Lung (tissue), 12 donors: ENCODE data around the gene TMCC2. TPM values are rescaled to one million over a fixed set of nuclear protein-coding genes. Genes with fewer than 3 reads are reported as not detected.

Experiments
- ATAC-seq: fragments of 200-7000 bp; cut with Tn5 transposase; one replicate; pipeline ENCODE4 v1.9.1; 2020; ENCODE audit warnings: moderate number of reproducible peaks; ENCODE audit not compliant: insufficient read depth, low FRiP score
- DNase-seq, 3 donors: peaks; one replicate each; pipeline ENCODE4 v3.0.0-alpha.2; 2013 to 2017
- H3K27ac ChIP-seq, 2 donors: one replicate each; pipeline ENCODE4 v1.5.1; 2013; ENCODE audit warnings: mild to moderate bottlenecking in 2 of 2, moderate library complexity in 2 of 2, control low read depth in 1 of 2, inconsistent platforms in 1 of 2, low read depth in 1 of 2, low read length in 1 of 2
- H3K27me3 ChIP-seq, 3 donors: one replicate each; pipeline ENCODE4 v1.5.1; 2013; ENCODE audit warnings: low read length in 2 of 3; ENCODE audit not compliant: control insufficient read depth in 3 of 3, insufficient read depth in 3 of 3
- H3K36me3 ChIP-seq, 4 donors: one replicate each; pipeline ENCODE4 v1.5.1; 2013; ENCODE audit warnings: low read length in 4 of 4, mild to moderate bottlenecking in 1 of 4, moderate library complexity in 1 of 4; ENCODE audit not compliant: control insufficient read depth in 4 of 4, insufficient read depth in 4 of 4
- H3K4me1 ChIP-seq, 5 donors: one replicate each; pipeline ENCODE4 v1.5.1; 2013; ENCODE audit warnings: low read length in 5 of 5, mild to moderate bottlenecking in 2 of 5, moderate library complexity in 1 of 5; ENCODE audit not compliant: control insufficient read depth in 5 of 5, insufficient read depth in 5 of 5
- H3K4me3 ChIP-seq: one replicate; pipeline ENCODE4 v1.5.1; 2013; ENCODE audit warnings: mild to moderate bottlenecking, control low read depth, moderate library complexity
- H3K9ac ChIP-seq, 2 donors: one replicate each; pipeline ENCODE4 v1.5.1; 2013; ENCODE audit warnings: low read length in 2 of 2, control low read depth in 1 of 2; ENCODE audit not compliant: insufficient read depth in 1 of 2
- H3K9me3 ChIP-seq, 4 donors: one replicate each; pipeline ENCODE4 v1.5.1; 2013; ENCODE audit warnings: low read length in 3 of 4, mild to moderate bottlenecking in 1 of 4, moderate library complexity in 1 of 4; ENCODE audit not compliant: control insufficient read depth in 4 of 4, insufficient read depth in 3 of 4
- WGBS, 2 donors: extraction: QIAGEN DNeasy Blood & Tissue Kit; methylation state at CpG; one replicate each; pipeline ENCODE4 v1.1.7; 2013; 5-methylcytosine and 5-hydroxymethylcytosine counted together
- polyA plus RNA-seq, 2 donors: library from polyadenylated mRNA; stranded (reverse); fragments of 200-250 nt; gene quantifications; one replicate each; pipeline ENCODE4 v1.2.1, GENCODE V29; 2013
- total RNA-seq, 2 donors: library from RNA; depleted of rRNA in 1 of 2; stranded (reverse); fragments of >200 nt in 1 of 2; gene quantifications; one replicate each; pipeline ENCODE4 v1.2.1, GENCODE V29; 2014 to 2021
- TF ChIP-seq, protein P1 (sequence below): IDR thresholded peaks from 2 replicates; pipeline ENCODE4 v1.5.1; 2012; ENCODE audit warnings: mild to moderate bottlenecking; ENCODE audit errors: control extremely low read depth, extremely low read depth
- donor health status: control.
- donor health status: control.
- donor health status: Bipolar disorder and iron deficiency.
- donor health status: healthy.
- donor health status: DM: yes; HTN: yes; CAD: no.

The TMCC2 gene
- total and polyA plus RNA-seq, 4 donors: 1.9 to 27.0 (median 2.4) TPM

- ATAC-seq (peak; percentile 93), DNase-seq (peak; percentile 94 to 95 (median 94))
- H3K9ac ChIP-seq: peak overlapping the region in 1 of 2 donors; percentile 8
- H3K36me3 ChIP-seq: no peaks in the 10 kb centered on the region
- H3K27me3 ChIP-seq: no peaks in the 10 kb centered on the region
- H3K9me3 ChIP-seq: no peaks in the 10 kb centered on the region
- TF ChIP-seq, protein P1, sequence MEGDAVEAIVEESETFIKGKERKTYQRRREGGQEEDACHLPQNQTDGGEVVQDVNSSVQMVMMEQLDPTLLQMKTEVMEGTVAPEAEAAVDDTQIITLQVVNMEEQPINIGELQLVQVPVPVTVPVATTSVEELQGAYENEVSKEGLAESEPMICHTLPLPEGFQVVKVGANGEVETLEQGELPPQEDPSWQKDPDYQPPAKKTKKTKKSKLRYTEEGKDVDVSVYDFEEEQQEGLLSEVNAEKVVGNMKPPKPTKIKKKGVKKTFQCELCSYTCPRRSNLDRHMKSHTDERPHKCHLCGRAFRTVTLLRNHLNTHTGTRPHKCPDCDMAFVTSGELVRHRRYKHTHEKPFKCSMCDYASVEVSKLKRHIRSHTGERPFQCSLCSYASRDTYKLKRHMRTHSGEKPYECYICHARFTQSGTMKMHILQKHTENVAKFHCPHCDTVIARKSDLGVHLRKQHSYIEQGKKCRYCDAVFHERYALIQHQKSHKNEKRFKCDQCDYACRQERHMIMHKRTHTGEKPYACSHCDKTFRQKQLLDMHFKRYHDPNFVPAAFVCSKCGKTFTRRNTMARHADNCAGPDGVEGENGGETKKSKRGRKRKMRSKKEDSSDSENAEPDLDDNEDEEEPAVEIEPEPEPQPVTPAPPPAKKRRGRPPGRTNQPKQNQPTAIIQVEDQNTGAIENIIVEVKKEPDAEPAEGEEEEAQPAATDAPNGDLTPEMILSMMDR: peak; percentile 98
- H3K4me3 ChIP-seq: no peak overlapping the region
- no peak overlapping the region for H3K27ac ChIP-seq
- peaks cover 0 to 15% (median 5%) of the 10 kb centered on the region in 5 donors for H3K4me1 ChIP-seq
- 35 to 47% methylated on average over 8 of the region's 8 CpGs for WGBS, 2 donors
Observed at GRCh38 chr1:205255941-205256780, 28.4 kb downstream of the TMCC2 start.

GRCh38 chr1:205256951-205257625 lies 29.3 kb downstream of the TMCC2 start:
- no peaks in the 10 kb centered on the region for H3K36me3 ChIP-seq
- ATAC-seq: no peak
- no peaks in the 10 kb centered on the region for H3K27me3 ChIP-seq
- no peaks in the 10 kb centered on the region for H3K9me3 ChIP-seq
- H3K4me1 ChIP-seq: peaks cover 0 to 21% (median 8%) of the 10 kb centered on the region in 5 donors
- TF ChIP-seq, protein P1: no peak
- no peak overlapping the region for H3K9ac ChIP-seq
- H3K4me3 ChIP-seq: no peak overlapping the region
- no peak overlapping the region for H3K27ac ChIP-seq
- 92 to 97% methylated on average over 19 of the region's 19 CpGs for WGBS, 2 donors
- no peak for DNase-seq

- no peak for ATAC-seq
Observed at GRCh38 chr1:205257735-205258134, 30.0 kb downstream of the TMCC2 start.

More at GRCh38 chr1:205257735-205258134, 30.0 kb downstream of the TMCC2 start:
- no peak overlapping the region for H3K9ac ChIP-seq
- no peaks in the 10 kb centered on the region for H3K9me3 ChIP-seq
- H3K27ac ChIP-seq: no peak overlapping the region
- WGBS, 2 donors: 83 to 91% methylated on average over 2 of the region's 2 CpGs
- no peaks in the 10 kb centered on the region for H3K27me3 ChIP-seq
- H3K4me1 ChIP-seq: peaks cover 0 to 27% (median 14%) of the 10 kb centered on the region in 5 donors
- H3K36me3 ChIP-seq: no peaks in the 10 kb centered on the region
- TF ChIP-seq, protein P1: no peak
- no peak overlapping the region for H3K4me3 ChIP-seq
- no peak for DNase-seq
